NCI-H345 treated with DMSO at 0.1 percent for 48 hours (cell line): ENCODE measurements around the gene SASH1.

ENCODE experiments used
- DNase-seq: peaks from one replicate; lab custom pipeline; 2025; ENCODE audit not compliant: unreplicated experiment; lab: John Stamatoyannopoulos, UW

Gene SASH1

GRCh38 chr6:148398678-148399077, 56.0 kb downstream of the SASH1 start:
- no peak for DNase-seq

- DNase-seq = no peak
Measured at GRCh38 chr6:148401571-148401970, 58.9 kb downstream of the SASH1 start.

GRCh38 chr6:148404456-148405054, 61.9 kb downstream of the SASH1 start:
- no peak for DNase-seq

- no peak for DNase-seq
Measured at GRCh38 chr6:148405894-148406293, 63.3 kb downstream of the SASH1 start.

- DNase-seq = no peak
Measured at GRCh38 chr6:148406579-148407371, 64.1 kb downstream of the SASH1 start.

- no peak for DNase-seq
Measured at GRCh38 chr6:148407372-148407771, 64.7 kb downstream of the SASH1 start.

GRCh38 chr6:148413321-148414091, 70.9 kb downstream of the SASH1 start:
- no peak for DNase-seq

- DNase-seq = no peak
Measured at GRCh38 chr6:148414092-148414489, 71.5 kb downstream of the SASH1 start.

GRCh38 chr6:148414836-148415235, 72.2 kb downstream of the SASH1 start:
- no peak for DNase-seq

- DNase-seq = no peak
Measured at GRCh38 chr6:148415511-148416260, 73.0 kb downstream of the SASH1 start.

- DNase-seq = no peak
Measured at GRCh38 chr6:148416330-148416965, 73.8 kb downstream of the SASH1 start.

GRCh38 chr6:148417045-148417444, 74.4 kb downstream of the SASH1 start:
- no peak for DNase-seq

- no peak for DNase-seq
Measured at GRCh38 chr6:148419430-148419829, 76.8 kb downstream of the SASH1 start.

- no peak for DNase-seq
Measured at GRCh38 chr6:148422085-148422484, 79.4 kb downstream of the SASH1 start.

GRCh38 chr6:148423133-148423532, 80.5 kb downstream of the SASH1 start:
- DNase-seq = no peak

- no peak for DNase-seq
Measured at GRCh38 chr6:148423601-148424270, 81.1 kb downstream of the SASH1 start.

GRCh38 chr6:148425443-148425842, 82.8 kb downstream of the SASH1 start:
- no peak for DNase-seq

GRCh38 chr6:148426317-148426977, 83.8 kb downstream of the SASH1 start:
- DNase-seq = no peak

GRCh38 chr6:148427333-148427732, 84.7 kb downstream of the SASH1 start:
- DNase-seq = no peak

- no peak for DNase-seq
Measured at GRCh38 chr6:148429423-148429822, 86.8 kb downstream of the SASH1 start.
